WERI-Rb-1 (cell line): ENCODE measurements around the gene FAM184B.

Source experiments
- DNase-seq: peaks from one replicate; pipeline ENCODE4 v3.0.0-alpha.2; 2020
- H3K27ac ChIP-seq: fragments of 250-450 bp; sonication (Bioruptor Pico); 2 replicates; pipeline ENCODE4 v1.5.1; 2020; ENCODE audit warnings: mild to moderate bottlenecking, moderate library complexity
- H3K27me3 ChIP-seq: fragments of 250-450 bp; sonication (Bioruptor Pico); 2 replicates; pipeline ENCODE4 v1.5.1; 2021; ENCODE audit warnings: mild to moderate bottlenecking, low read depth, moderate library complexity; ENCODE audit not compliant: insufficient read depth, severe bottlenecking
- H3K36me3 ChIP-seq: fragments of 250-450 bp; sonication (Bioruptor Pico); 2 replicates; pipeline ENCODE4 v1.5.1; 2020; ENCODE audit warnings: mild to moderate bottlenecking, moderate library complexity
- H3K4me3 ChIP-seq: 2 replicates; pipeline ENCODE4 v1.5.1; 2011; ENCODE audit warnings: low read depth, mild to moderate bottlenecking, control low read depth, low read length
- H3K9me3 ChIP-seq: fragments of 250-450 bp; sonication (Bioruptor Pico); 2 replicates; pipeline ENCODE4 v1.5.1; 2021; ENCODE audit warnings: mild to moderate bottlenecking, moderate library complexity; ENCODE audit not compliant: severe bottlenecking
- CTCF ChIP-seq: IDR thresholded peaks from 2 replicates; pipeline ENCODE4 v1.5.1; 2011; ENCODE audit warnings: low read depth, mild to moderate bottlenecking, control low read depth, inconsistent platforms, low read length

Gene FAM184B

DNA sequence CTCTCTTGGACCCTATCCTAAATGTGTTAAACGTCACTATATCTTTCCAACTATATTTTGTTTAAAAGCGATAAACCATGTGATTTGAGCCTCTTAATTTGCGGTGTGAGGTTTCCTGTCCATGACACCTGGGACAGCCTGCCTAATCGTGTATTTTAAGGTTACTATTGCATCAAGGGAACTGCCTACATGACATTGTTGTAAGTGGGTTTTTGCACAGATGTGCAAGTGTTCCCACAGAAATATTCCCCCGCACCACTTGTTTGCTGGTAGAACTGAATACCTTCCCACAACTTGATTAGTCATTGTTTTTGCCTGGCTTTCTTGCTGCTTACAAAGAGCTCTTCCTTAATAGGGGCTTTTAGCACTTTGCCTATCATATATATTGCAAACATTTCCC, 5.1 kb upstream of the FAM184B start:
- H3K27ac ChIP-seq: no peak overlapping the region
- DNase-seq: no peak
- TF ChIP-seq CTCF: no peak
- H3K36me3 ChIP-seq: no peaks in the 10 kb centered on the region
- no peak overlapping the region for H3K4me3 ChIP-seq
- H3K27me3 ChIP-seq: no peaks in the 10 kb centered on the region
- H3K9me3 ChIP-seq: no peaks in the 10 kb centered on the region

- H3K9me3 ChIP-seq: no peaks in the 10 kb centered on the region
- no peak overlapping the region for H3K27ac ChIP-seq
- peaks cover 4% of the 10 kb centered on the region for H3K27me3 ChIP-seq
- no peak overlapping the region for H3K4me3 ChIP-seq
- TF ChIP-seq CTCF: peak; percentile 60
- no peaks in the 10 kb centered on the region for H3K36me3 ChIP-seq
- DNase-seq: peak; percentile 22
These were observed 4.4 kb upstream of the FAM184B start for GRCh38 chr4:17785858-17786257.

DNA sequence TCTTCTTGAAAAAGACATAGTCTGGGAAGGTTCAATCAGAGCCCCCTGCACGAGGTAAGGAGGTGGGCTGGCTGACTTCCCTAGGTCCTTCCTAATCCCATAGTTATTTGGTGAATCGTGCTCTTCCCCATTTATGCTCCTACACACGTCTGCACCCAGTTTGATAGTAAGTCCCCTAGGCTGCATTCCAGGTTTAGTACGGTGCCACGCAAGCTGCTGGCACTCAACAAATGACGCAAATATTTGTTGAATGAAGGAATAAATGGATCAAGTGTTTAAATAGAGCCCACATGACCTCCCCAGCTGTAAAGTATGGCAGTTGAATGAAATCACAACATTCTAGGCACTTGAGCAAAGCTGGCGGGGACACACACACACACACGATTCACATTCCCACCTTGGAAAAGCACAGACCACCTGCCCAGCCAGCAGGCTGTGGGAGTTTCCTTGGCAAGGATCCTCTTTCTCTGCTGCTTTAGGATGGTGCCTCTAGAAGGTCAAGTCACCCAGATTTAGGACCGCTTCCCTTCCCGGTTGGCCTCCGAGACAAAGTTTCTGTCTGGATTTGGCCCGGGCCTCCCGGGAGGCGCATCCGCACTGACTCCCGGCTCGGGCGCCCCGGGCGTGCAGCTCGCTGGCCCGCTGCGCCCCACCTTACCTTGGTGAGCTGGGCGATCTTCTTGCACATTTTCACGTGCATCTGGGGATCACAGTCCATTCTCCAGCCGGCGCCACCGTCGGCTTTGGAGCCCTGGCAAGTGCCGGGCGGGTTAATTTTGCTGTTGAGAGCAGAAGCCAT, 721 bp downstream of the FAM184B start:
- TF ChIP-seq CTCF: no peak
- Histone ChIP-seq H3K9me3 (no peaks in the 10 kb centered on the region), H3K27ac (no peak overlapping the region), H3K36me3 (no peaks in the 10 kb centered on the region), H3K4me3 (peak overlapping the region; percentile 6), H3K27me3 (peaks cover 6% of the 10 kb centered on the region)
- no peak for DNase-seq

- TF ChIP-seq CTCF: no peak
- Histone ChIP-seq H3K36me3 (no peaks in the 10 kb centered on the region), H3K9me3 (no peaks in the 10 kb centered on the region), H3K27me3 (peaks cover 6% of the 10 kb centered on the region), H3K4me3 (no peak overlapping the region), H3K27ac (no peak overlapping the region)
- no peak for DNase-seq
These were observed 3.0 kb downstream of the FAM184B start for GRCh38 chr4:17778431-17778830.

GRCh38 chr4:17773135-17773698, 8.2 kb downstream of the FAM184B start:
- DNase-seq: no peak
- H3K9me3 ChIP-seq: no peaks in the 10 kb centered on the region
- no peaks in the 10 kb centered on the region for H3K27me3 ChIP-seq
- H3K4me3 ChIP-seq: no peak overlapping the region
- no peak for TF ChIP-seq CTCF
- no peaks in the 10 kb centered on the region for H3K36me3 ChIP-seq
- H3K27ac ChIP-seq: no peak overlapping the region
